Stomach (tissue), 4 donors: ENCODE measurements around the gene TUBB6.
A peak's percentile ranks its signal among the peaks of the same experiment; 100 is the strongest.

Source experiments
- POLR2A ChIP-seq, 4 donors: fragments of 450-650 bp; IDR thresholded peaks; one replicate each; pipeline ENCODE4 v1.6.1; 2016; ENCODE audit warnings: antibody characterized with exemption in 4 of 4, control low read depth in 2 of 4, mild to moderate bottlenecking in 1 of 4, moderate library complexity in 1 of 4
- POLR2AphosphoS5 ChIP-seq, 3 donors: sonication (generic); formaldehyde crosslinking; IDR thresholded peaks; one replicate each; pipeline ENCODE4 v1.6.1; 2016; ENCODE audit warnings: antibody characterized with exemption in 3 of 3
- TF ChIP-seq, protein P1 (sequence below), 7 experiments: fragments of 450-650 bp in 4 of 7; fragments of 200-600 bp in 3 of 7; sonication (generic) in 3 of 7; IDR thresholded peaks; one replicate each; pipeline ENCODE4 v1.5.1; 2016 to 2019; ENCODE audit warnings: antibody characterized with exemption in 7 of 7, control low read depth in 2 of 7, mild to moderate bottlenecking in 1 of 7

DNA sequence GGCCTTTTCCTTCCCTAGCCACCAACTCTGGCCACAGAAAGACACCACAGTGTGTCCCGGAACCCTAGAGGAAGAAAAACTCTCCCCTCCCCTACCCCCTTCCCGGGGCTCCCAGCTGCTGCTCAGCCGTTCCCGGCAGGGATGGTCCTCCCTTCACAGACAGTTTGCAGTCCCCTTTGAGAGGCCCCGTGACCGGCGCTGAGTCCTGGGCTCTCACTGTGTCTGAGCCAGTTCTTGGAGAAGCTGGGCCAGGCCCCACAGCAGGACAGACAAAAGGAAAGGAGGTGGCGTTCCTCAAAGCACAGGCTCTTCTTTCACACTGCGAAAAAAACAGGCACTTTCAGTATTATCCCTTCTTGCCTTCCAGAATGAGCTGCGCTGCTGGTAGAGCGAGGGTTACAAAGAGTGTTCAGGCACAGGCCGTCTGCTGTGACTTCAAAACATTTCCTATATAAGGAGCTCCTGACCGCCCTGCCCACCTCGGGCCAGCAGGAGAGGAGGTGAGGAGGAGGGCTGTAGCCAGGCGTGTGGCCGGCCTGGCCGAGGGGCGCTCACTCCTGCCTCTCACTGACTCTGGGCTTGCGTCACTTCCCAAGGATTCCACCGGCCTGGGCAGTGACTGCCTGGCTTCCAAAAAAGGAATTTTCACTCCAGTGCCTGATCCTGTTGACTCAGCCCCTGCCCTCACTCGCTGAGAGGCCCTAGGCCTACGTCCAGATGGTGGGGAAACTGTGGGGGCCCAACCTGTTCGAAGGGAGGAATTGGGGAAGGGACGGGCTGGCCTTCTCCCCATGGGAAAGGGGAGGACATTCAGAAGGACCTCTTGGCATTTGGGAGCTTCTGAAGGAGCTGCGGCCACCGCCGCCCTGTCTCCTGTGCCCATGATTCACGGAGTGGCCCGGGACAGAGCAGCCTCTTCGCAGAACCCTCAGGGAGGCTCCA lies 29.0 kb upstream of the TUBB6 start:
- TF ChIP-seq, protein P1, sequence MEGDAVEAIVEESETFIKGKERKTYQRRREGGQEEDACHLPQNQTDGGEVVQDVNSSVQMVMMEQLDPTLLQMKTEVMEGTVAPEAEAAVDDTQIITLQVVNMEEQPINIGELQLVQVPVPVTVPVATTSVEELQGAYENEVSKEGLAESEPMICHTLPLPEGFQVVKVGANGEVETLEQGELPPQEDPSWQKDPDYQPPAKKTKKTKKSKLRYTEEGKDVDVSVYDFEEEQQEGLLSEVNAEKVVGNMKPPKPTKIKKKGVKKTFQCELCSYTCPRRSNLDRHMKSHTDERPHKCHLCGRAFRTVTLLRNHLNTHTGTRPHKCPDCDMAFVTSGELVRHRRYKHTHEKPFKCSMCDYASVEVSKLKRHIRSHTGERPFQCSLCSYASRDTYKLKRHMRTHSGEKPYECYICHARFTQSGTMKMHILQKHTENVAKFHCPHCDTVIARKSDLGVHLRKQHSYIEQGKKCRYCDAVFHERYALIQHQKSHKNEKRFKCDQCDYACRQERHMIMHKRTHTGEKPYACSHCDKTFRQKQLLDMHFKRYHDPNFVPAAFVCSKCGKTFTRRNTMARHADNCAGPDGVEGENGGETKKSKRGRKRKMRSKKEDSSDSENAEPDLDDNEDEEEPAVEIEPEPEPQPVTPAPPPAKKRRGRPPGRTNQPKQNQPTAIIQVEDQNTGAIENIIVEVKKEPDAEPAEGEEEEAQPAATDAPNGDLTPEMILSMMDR (IDR thresholded peaks at IDR 0.05), result no peak
- peak; percentile 81 to 89 (median 85) for TF ChIP-seq POLR2AphosphoS5 (IDR thresholded peaks at IDR 0.05)
- TF ChIP-seq POLR2A (IDR thresholded peaks at IDR 0.05), result peak in 2 of 4 donors; percentile 17 to 51
